GM23338 (cell line): ENCODE results near the gene IFNA10. TPM values are rescaled to one million over a fixed set of nuclear protein-coding genes. Genes with fewer than 3 reads are reported as not detected.
"Not testable (repeated sequence)": the region's sequence is repeated elsewhere in the genome, so short reads cannot be mapped to it uniquely, and the experiment has no call there.

ENCODE experiments used
- ATAC-seq: fragments of 200-7000 bp; cut with Tn5 transposase; 3 replicates; pipeline ENCODE4 v1.9.1; 2020
- DNase-seq: peaks from one replicate; pipeline ENCODE4 v3.0.0-alpha.2; 2015; ENCODE audit warnings: low spot score
- H2AFZ ChIP-seq: fragments of 200-600 bp; sonication (generic); 2 replicates; pipeline ENCODE4 v1.8.0; 2016; ENCODE audit warnings: antibody characterized with exemption, mild to moderate bottlenecking, moderate library complexity
- H3F3A ChIP-seq: fragments of 200-600 bp; sonication (generic); replicated peaks from 2 replicates; pipeline ENCODE4 v1.8.0; 2017; ENCODE audit warnings: antibody characterized with exemption, mixed run types, low read depth
- H3K27ac ChIP-seq: fragments of 200-600 bp; sonication (generic); 2 replicates; pipeline ENCODE4 v1.6.1; 2016; ENCODE audit warnings: low read depth
- H3K27me3 ChIP-seq: fragments of 200-600 bp; sonication (generic); 2 replicates; pipeline ENCODE4 v1.8.0; 2016; ENCODE audit warnings: mild to moderate bottlenecking, mixed run types, moderate library complexity; ENCODE audit not compliant: insufficient read depth
- H3K36me3 ChIP-seq: fragments of 200-600 bp; sonication (generic); 2 replicates; pipeline ENCODE4 v1.8.0; 2016; ENCODE audit warnings: mild to moderate bottlenecking; ENCODE audit not compliant: insufficient read depth
- H3K4me1 ChIP-seq: fragments of 200-600 bp; sonication (generic); 2 replicates; pipeline ENCODE4 v1.8.0; 2016; ENCODE audit warnings: mild to moderate bottlenecking, moderate library complexity; ENCODE audit not compliant: insufficient read depth
- H3K4me2 ChIP-seq: fragments of 200-600 bp; sonication (generic); 2 replicates; pipeline ENCODE4 v1.7.1; 2017; ENCODE audit warnings: mixed run types
- H3K4me3 ChIP-seq: fragments of 200-600 bp; sonication (generic); 2 replicates; pipeline ENCODE4 v1.6.1; 2016; ENCODE audit warnings: mixed run types
- H3K79me2 ChIP-seq: fragments of 200-600 bp; sonication (generic); replicated peaks from 2 replicates; pipeline ENCODE4 v1.8.0; 2017; ENCODE audit warnings: mild to moderate bottlenecking; ENCODE audit not compliant: insufficient read depth
- H3K9me2 ChIP-seq: fragments of 200-600 bp; sonication (generic); 2 replicates; pipeline ENCODE4 v1.8.0; 2017; ENCODE audit not compliant: insufficient read depth
- H4K20me1 ChIP-seq: fragments of 200-600 bp; sonication (generic); replicated peaks from 2 replicates; pipeline ENCODE4 v1.8.0; 2017; ENCODE audit warnings: mild to moderate bottlenecking; ENCODE audit not compliant: insufficient read depth
- H3K27ac Mint-ChIP-seq: 2 replicates; pipeline ENCODE4 v1.8.0; 2020; ENCODE audit warnings: inconsistent platforms, mild to moderate bottlenecking, moderate library complexity, mixed read lengths
- H3K27me3 Mint-ChIP-seq: 3 replicates; pipeline ENCODE4 v1.8.0; 2022; ENCODE audit warnings: low read depth, mild to moderate bottlenecking, moderate library complexity, mixed read lengths, inconsistent platforms; ENCODE audit not compliant: insufficient read depth, poor library complexity
- H3K36me3 Mint-ChIP-seq: 3 replicates; pipeline ENCODE4 v1.8.0; 2021; ENCODE audit warnings: low read depth, mild to moderate bottlenecking, inconsistent platforms, moderate library complexity, mixed read lengths
- H3K4me1 Mint-ChIP-seq: 3 replicates; pipeline ENCODE4 v1.8.0; 2020; ENCODE audit warnings: mild to moderate bottlenecking, inconsistent platforms, mixed read lengths
- H3K4me3 Mint-ChIP-seq: 3 replicates; pipeline ENCODE4 v1.8.0; 2021; ENCODE audit warnings: moderate library complexity, mild to moderate bottlenecking, inconsistent platforms, mixed read lengths
- H3K9me3 Mint-ChIP-seq: 3 replicates; pipeline ENCODE4 v1.8.0; 2020; ENCODE audit warnings: moderate library complexity, mild to moderate bottlenecking, inconsistent platforms, mixed read lengths
- CREB1 ChIP-seq: fragments of 250-450 bp; sonication (Bioruptor Pico); IDR thresholded peaks from 2 replicates; pipeline ENCODE4 v1.5.0; 2020; ENCODE audit warnings: low read depth, mild to moderate bottlenecking, moderate library complexity
- NANOG ChIP-seq: IDR thresholded peaks from 2 replicates; pipeline ENCODE4 v1.6.1; 2016; ENCODE audit warnings: antibody characterized with exemption, borderline replicate concordance
- polyA plus RNA-seq: library from polyadenylated mRNA; unstranded; fragments of >200 nt; fragmentation: Nextera tagmentation; extraction: Ambion mirVana; gene quantifications from 2 replicates; pipeline ENCODE4 v1.2.1, GENCODE V29; 2016
- total RNA-seq: library from RNA; depleted of rRNA; stranded (reverse); fragments of >200 nt; shearing (Covaris generic); gene quantifications from 2 replicates; pipeline ENCODE4 v1.2.3, GENCODE V29; 2014
- TF ChIP-seq, protein P1 (sequence below): fragments of 250-450 bp; sonication (Bioruptor Pico); IDR thresholded peaks from 2 replicates; pipeline ENCODE4 v1.5.0; 2020; ENCODE audit warnings: mild to moderate bottlenecking, moderate library complexity

The IFNA10 gene
- total and polyA plus RNA-seq, 2 experiments from 2014 or later = not detected

DNA sequence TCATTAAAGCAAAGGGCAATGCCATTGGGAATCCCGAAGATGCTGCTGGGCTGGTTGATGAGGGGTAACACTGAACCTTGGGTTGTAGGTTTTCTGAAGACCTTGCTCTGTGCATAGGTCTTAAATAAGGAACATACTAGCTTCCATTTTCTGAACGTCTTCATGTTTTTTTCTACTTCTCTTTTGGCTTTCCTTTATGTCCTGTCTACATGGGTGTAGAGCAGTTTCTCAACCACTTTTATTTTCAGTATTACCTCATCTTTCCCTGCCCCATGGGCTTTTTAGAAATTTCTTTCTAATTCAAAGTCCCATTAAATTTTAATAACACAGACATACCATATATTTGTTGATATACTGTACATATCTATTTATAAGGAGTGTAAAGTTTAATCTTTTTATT lies 33.0 kb upstream of the IFNA10 start, which contains the start of gene IFNA14:
IFNA14 (minus strand) TSS at position 95 of the 400 bp plus-strand sequence; CDS start at position 25, 70 bp downstream.
- Mint-ChIP-seq H3K27me3 (no peaks in the 10 kb centered on the region), H3K36me3 (no peaks in the 10 kb centered on the region), H3K4me1 (no peaks in the 10 kb centered on the region; the same call in 2 of the 3 replicates), H3K27ac (no peak within 1 kb of the TSS), H3K4me3 (no peak within 1 kb of the TSS), H3K9me3 (no peaks in the 10 kb centered on the region)
- DNase-seq (no peak), ATAC-seq (no peak)
- H4K20me1 ChIP-seq = no peaks in the 10 kb centered on the region
- H3K27ac ChIP-seq = no peak within 1 kb of the TSS
- H3K4me1 ChIP-seq = no peaks in the 10 kb centered on the region
- no peaks in the 10 kb centered on the region for H3K9me2 ChIP-seq
- no peaks in the 10 kb centered on the region for H3K27me3 ChIP-seq
- H3K36me3 ChIP-seq = no peaks in the 10 kb centered on the region
- no peak within 1 kb of the TSS for H3K4me2 ChIP-seq
- H3K79me2 ChIP-seq = no peaks in the 10 kb centered on the region
- H3K4me3 ChIP-seq = no peak within 1 kb of the TSS
- H2AFZ ChIP-seq = no peak within 1 kb of the TSS
- TF ChIP-seq NANOG (no peak), CREB1 (CRISPR knock-in tag) (no peak)
- TF ChIP-seq, protein P1, sequence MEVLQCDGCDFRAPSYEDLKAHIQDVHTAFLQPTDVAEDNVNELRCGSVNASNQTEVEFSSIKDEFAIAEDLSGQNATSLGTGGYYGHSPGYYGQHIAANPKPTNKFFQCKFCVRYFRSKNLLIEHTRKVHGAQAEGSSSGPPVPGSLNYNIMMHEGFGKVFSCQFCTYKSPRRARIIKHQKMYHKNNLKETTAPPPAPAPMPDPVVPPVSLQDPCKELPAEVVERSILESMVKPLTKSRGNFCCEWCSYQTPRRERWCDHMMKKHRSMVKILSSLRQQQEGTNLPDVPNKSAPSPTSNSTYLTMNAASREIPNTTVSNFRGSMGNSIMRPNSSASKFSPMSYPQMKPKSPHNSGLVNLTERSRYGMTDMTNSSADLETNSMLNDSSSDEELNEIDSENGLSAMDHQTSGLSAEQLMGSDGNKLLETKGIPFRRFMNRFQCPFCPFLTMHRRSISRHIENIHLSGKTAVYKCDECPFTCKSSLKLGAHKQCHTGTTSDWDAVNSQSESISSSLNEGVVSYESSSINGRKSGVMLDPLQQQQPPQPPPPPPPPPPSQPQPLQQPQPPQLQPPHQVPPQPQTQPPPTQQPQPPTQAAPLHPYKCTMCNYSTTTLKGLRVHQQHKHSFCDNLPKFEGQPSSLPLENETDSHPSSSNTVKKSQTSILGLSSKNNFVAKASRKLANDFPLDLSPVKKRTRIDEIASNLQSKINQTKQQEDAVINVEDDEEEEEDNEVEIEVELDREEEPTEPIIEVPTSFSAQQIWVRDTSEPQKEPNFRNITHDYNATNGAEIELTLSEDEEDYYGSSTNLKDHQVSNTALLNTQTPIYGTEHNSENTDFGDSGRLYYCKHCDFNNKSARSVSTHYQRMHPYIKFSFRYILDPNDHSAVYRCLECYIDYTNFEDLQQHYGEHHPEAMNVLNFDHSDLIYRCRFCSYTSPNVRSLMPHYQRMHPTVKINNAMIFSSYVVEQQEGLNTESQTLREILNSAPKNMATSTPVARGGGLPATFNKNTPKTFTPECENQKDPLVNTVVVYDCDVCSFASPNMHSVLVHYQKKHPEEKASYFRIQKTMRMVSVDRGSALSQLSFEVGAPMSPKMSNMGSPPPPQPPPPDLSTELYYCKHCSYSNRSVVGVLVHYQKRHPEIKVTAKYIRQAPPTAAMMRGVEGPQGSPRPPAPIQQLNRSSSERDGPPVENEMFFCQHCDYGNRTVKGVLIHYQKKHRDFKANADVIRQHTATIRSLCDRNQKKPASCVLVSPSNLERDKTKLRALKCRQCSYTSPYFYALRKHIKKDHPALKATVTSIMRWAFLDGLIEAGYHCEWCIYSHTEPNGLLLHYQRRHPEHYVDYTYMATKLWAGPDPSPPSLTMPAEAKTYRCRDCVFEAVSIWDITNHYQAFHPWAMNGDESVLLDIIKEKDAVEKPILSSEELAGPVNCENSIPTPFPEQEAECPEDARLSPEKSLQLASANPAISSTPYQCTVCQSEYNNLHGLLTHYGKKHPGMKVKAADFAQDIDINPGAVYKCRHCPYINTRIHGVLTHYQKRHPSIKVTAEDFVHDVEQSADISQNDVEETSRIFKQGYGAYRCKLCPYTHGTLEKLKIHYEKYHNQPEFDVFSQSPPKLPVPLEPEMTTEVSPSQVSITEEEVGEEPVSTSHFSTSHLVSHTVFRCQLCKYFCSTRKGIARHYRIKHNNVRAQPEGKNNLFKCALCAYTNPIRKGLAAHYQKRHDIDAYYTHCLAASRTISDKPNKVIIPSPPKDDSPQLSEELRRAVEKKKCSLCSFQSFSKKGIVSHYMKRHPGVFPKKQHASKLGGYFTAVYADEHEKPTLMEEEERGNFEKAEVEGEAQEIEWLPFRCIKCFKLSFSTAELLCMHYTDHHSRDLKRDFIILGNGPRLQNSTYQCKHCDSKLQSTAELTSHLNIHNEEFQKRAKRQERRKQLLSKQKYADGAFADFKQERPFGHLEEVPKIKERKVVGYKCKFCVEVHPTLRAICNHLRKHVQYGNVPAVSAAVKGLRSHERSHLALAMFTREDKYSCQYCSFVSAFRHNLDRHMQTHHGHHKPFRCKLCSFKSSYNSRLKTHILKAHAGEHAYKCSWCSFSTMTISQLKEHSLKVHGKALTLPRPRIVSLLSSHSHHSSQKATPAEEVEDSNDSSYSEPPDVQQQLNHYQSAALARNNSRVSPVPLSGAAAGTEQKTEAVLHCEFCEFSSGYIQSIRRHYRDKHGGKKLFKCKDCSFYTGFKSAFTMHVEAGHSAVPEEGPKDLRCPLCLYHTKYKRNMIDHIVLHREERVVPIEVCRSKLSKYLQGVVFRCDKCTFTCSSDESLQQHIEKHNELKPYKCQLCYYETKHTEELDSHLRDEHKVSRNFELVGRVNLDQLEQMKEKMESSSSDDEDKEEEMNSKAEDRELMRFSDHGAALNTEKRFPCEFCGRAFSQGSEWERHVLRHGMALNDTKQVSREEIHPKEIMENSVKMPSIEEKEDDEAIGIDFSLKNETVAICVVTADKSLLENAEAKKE (CRISPR knock-in tag) = no peak
- no peaks in the 10 kb centered on the region for H3F3A ChIP-seq

DNA sequence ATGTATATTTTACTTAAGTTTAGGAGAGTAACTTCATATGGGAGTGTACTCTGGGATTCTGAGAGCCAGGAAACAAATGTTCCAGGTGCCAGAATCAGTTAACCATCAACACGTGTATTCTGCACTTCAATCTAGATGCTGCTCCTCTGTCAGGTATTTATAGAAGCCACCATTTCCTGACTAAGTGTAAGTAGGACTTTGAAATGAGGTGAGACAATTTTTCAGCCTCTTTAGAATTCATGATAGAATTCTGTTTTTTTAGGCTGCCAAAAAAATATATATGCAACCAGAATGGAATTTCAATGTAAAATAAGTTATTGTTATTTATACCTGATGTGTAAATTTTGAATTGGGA lies 29.4 kb upstream of the IFNA10 start:
- ATAC-seq, H3K27ac Mint-ChIP-seq, H3K79me2 ChIP-seq, H3K9me3 Mint-ChIP-seq, H3K4me3 ChIP-seq, H3K27me3 Mint-ChIP-seq, H2AFZ ChIP-seq, DNase-seq, H3K36me3 ChIP-seq, H3K27ac ChIP-seq, H3K4me3 Mint-ChIP-seq, H4K20me1 ChIP-seq, H3K9me2 ChIP-seq, H3K4me2 ChIP-seq, H3F3A ChIP-seq, H3K36me3 Mint-ChIP-seq, H3K27me3 ChIP-seq, H3K4me1 ChIP-seq, H3K4me1 Mint-ChIP-seq: not testable (repeated sequence)
